Parathyroid adenoma (tissue), 2 donors: ENCODE results near the gene GLIPR1.

Source experiments
- H2AFZ ChIP-seq: fragments of 300-600 bp; sonication (generic); one replicate; pipeline ENCODE4 v1.7.0; 2017; ENCODE audit warnings: antibody characterized with exemption, mild to moderate bottlenecking
- H3K27ac ChIP-seq: fragments of 300-600 bp; sonication (generic); one replicate; pipeline ENCODE4 v1.7.0; 2017
- H3K27me3 ChIP-seq: fragments of 300-600 bp; sonication (generic); one replicate; pipeline ENCODE4 v1.7.0; 2017; ENCODE audit warnings: low read length; ENCODE audit not compliant: control insufficient read depth, insufficient read depth
- H3K36me3 ChIP-seq: fragments of 300-600 bp; sonication (generic); one replicate; pipeline ENCODE4 v1.7.0; 2017; ENCODE audit warnings: low read length; ENCODE audit not compliant: control insufficient read depth, insufficient read depth
- H3K4me1 ChIP-seq: fragments of 300-600 bp; sonication (generic); one replicate; pipeline ENCODE4 v1.7.0; 2017; ENCODE audit warnings: control low read depth
- H3K4me2 ChIP-seq: fragments of 300-600 bp; sonication (generic); one replicate; pipeline ENCODE4 v1.7.0; 2017; ENCODE audit warnings: low read length
- H3K4me3 ChIP-seq: fragments of 300-600 bp; sonication (generic); one replicate; pipeline ENCODE4 v1.7.0; 2017; ENCODE audit warnings: low read depth, low read length
- H3K79me2 ChIP-seq: fragments of 300-600 bp; sonication (generic); one replicate; pipeline ENCODE4 v1.7.0; 2017; ENCODE audit warnings: control low read depth
- H3K9ac ChIP-seq: fragments of 300-600 bp; sonication (generic); one replicate; pipeline ENCODE4 v1.7.0; 2017; ENCODE audit warnings: mild to moderate bottlenecking
- H3K9me3 ChIP-seq: fragments of 300-600 bp; sonication (generic); one replicate; pipeline ENCODE4 v1.7.0; 2017; ENCODE audit warnings: low read length; ENCODE audit not compliant: control insufficient read depth
- CTCF ChIP-seq: fragments of 300-600 bp; sonication (generic); IDR thresholded peaks from one replicate; pipeline ENCODE4 v1.7.0; 2017; ENCODE audit warnings: antibody characterized with exemption, mild to moderate bottlenecking
- donor health status: primary hyperparathyroidism.

GLIPR1 gene

GRCh38 chr12:75480469-75480949 lies at the start of gene GLIPR1:
Gene GLIPR1 (plus strand): TSS chr12:75480755. CDS start chr12:75480881, 126 bp downstream.
- no peaks in the 10 kb centered on the region for H3K9me3 ChIP-seq
- H3K4me1 ChIP-seq, result no peaks in the 10 kb centered on the region
- TF ChIP-seq CTCF, result no peak
- H3K4me2 ChIP-seq, result peak within 1 kb of the TSS; percentile 37
- no peaks in the 10 kb centered on the region for H3K79me2 ChIP-seq
- no peaks in the 10 kb centered on the region for H3K36me3 ChIP-seq
- H2AFZ ChIP-seq, result no peak within 1 kb of the TSS
- H3K27me3 ChIP-seq, result no peaks in the 10 kb centered on the region
- H3K27ac ChIP-seq, result no peak within 1 kb of the TSS
- no peak within 1 kb of the TSS for H3K9ac ChIP-seq
- H3K4me3 ChIP-seq, result peak within 1 kb of the TSS; percentile 42

GRCh38 chr12:75432924-75433323 lies 47.6 kb upstream of the GLIPR1 start:
- Histone ChIP-seq H2AFZ (no peak overlapping the region), H3K4me1 (no peaks in the 10 kb centered on the region), H3K4me2 (no peak overlapping the region), H3K27ac (no peak overlapping the region), H3K79me2 (no peaks in the 10 kb centered on the region), H3K27me3 (no peaks in the 10 kb centered on the region), H3K36me3 (no peaks in the 10 kb centered on the region), H3K9ac (no peak overlapping the region), H3K9me3 (no peaks in the 10 kb centered on the region), H3K4me3 (no peak overlapping the region)
- no peak for TF ChIP-seq CTCF

GRCh38 chr12:75437564-75437963 lies 43.0 kb upstream of the GLIPR1 start:
- Histone ChIP-seq H3K36me3 (no peaks in the 10 kb centered on the region), H3K4me1 (no peaks in the 10 kb centered on the region), H3K79me2 (no peaks in the 10 kb centered on the region), H3K27me3 (no peaks in the 10 kb centered on the region), H3K9me3 (no peaks in the 10 kb centered on the region), H3K27ac (no peak overlapping the region), H2AFZ (no peak overlapping the region), H3K9ac (no peak overlapping the region), H3K4me2 (no peak overlapping the region), H3K4me3 (no peak overlapping the region)
- no peak for TF ChIP-seq CTCF

- Histone ChIP-seq H3K9ac (no peak overlapping the region), H3K36me3 (no peaks in the 10 kb centered on the region), H3K4me3 (no peak overlapping the region), H2AFZ (no peak overlapping the region), H3K79me2 (no peaks in the 10 kb centered on the region), H3K4me1 (no peaks in the 10 kb centered on the region), H3K27ac (no peak overlapping the region), H3K9me3 (no peaks in the 10 kb centered on the region), H3K4me2 (no peak overlapping the region), H3K27me3 (no peaks in the 10 kb centered on the region)
- no peak for TF ChIP-seq CTCF
These were observed 42.3 kb upstream of the GLIPR1 start for GRCh38 chr12:75438059-75438754.

- H2AFZ ChIP-seq, result no peak overlapping the region
- H3K4me1 ChIP-seq, result no peaks in the 10 kb centered on the region
- no peaks in the 10 kb centered on the region for H3K79me2 ChIP-seq
- no peaks in the 10 kb centered on the region for H3K27me3 ChIP-seq
- no peak overlapping the region for H3K4me3 ChIP-seq
- no peak overlapping the region for H3K4me2 ChIP-seq
- TF ChIP-seq CTCF, result no peak
- H3K9me3 ChIP-seq, result no peaks in the 10 kb centered on the region
- no peak overlapping the region for H3K27ac ChIP-seq
- H3K36me3 ChIP-seq, result no peaks in the 10 kb centered on the region
- no peak overlapping the region for H3K9ac ChIP-seq
These were observed 41.5 kb upstream of the GLIPR1 start for GRCh38 chr12:75439048-75439447.
